ENCODE data around the gene C22orf23.
"Not testable (repeated sequence)": the region's sequence is repeated elsewhere in the genome, so short reads cannot be mapped to it uniquely, and the experiment has no call there.

C22orf23 gene

GRCh38 chr22:37982151-37982785 is 28.9 kb upstream of the C22orf23 start:
- DNase-seq (ENCODE audit: low read depth in 2 of 2): no peak

- DNase-seq (ENCODE audit: low read depth in 2 of 2): no peak
These were observed 28.0 kb upstream of the C22orf23 start for GRCh38 chr22:37981282-37982011.

DNA sequence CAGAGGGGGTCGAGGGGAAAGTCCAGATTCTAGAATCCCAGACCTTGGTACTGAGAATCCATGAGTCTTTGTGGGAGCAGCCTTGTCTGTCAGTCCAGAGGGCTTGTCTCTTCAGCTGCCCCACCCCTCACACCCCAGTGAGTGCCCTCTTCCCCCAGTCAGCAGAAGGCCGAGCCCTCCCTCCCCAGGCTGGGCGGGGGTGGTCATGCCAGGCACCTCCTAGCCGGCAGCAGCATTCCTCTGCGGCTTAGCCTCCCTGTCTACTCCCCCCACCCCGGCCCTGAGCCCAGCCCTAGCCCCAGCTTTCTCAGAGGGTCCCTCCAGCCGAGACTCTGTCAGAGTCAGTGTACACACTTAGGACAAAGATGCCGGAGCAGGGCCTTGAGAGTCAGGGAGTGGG is 26.4 kb upstream of the C22orf23 start:
- no peak for DNase-seq (ENCODE audit: low read depth in 2 of 2)

- DNase-seq (ENCODE audit: low read depth in 2 of 2): no peak
These were observed 23.1 kb upstream of the C22orf23 start for GRCh38 chr22:37976547-37976946.

GRCh38 chr22:37976022-37976421 is 22.6 kb upstream of the C22orf23 start:
- not testable (repeated sequence) for DNase-seq (ENCODE audit: low read depth in 2 of 2)

- no peak for DNase-seq (ENCODE audit: low read depth in 2 of 2)
These were observed 21.8 kb upstream of the C22orf23 start for GRCh38 chr22:37975153-37975552.

DNA sequence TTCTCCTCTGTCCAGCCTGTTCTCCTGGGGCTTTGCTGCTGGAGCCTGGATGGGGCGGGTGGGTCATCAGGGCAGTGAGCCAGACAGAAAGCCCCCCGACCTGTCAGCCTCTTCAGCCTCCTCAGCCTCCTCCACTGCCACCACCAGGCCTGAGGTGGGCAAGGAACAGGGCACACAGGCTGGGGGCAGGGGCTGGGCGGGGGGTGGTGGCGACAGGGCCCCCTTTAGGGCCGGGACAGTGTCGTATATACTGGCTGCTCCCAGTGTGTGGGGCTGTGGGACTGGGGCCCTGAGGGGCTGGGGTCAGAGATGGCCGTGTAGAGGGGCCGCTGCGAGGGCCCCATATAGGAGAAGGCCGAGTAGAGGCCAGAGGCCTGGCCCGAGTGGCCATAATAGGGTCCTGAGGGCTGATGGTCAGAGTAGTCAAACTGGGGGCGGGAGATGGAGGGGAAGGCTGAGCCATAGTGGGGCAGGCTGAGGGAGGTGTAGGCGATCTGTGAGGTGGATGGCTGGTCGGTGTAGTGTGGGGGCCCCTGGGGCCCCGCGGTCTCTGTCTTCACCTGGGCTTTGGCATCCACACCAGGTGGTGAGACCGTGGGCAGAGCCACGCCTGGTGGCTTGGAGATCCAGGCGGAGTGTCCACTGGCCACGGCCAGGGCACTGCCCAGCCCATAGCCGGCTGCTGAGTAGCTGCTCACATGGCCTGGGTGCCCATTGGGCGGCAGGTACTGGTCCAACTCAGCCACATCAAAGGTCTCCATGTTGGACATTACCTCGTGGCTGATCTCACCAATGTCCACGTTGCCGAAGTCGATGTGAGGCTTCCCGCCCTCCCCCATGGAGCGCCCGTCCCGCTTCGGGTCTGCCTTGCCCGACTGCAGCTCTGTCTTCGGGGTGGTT is 20.1 kb upstream of the C22orf23 start:
- DNase-seq (ENCODE audit: low read depth in 2 of 2): no peak

- DNase-seq (ENCODE audit: low read depth in 2 of 2): no peak
These were observed 19.1 kb upstream of the C22orf23 start for GRCh38 chr22:37972527-37972926.

DNA sequence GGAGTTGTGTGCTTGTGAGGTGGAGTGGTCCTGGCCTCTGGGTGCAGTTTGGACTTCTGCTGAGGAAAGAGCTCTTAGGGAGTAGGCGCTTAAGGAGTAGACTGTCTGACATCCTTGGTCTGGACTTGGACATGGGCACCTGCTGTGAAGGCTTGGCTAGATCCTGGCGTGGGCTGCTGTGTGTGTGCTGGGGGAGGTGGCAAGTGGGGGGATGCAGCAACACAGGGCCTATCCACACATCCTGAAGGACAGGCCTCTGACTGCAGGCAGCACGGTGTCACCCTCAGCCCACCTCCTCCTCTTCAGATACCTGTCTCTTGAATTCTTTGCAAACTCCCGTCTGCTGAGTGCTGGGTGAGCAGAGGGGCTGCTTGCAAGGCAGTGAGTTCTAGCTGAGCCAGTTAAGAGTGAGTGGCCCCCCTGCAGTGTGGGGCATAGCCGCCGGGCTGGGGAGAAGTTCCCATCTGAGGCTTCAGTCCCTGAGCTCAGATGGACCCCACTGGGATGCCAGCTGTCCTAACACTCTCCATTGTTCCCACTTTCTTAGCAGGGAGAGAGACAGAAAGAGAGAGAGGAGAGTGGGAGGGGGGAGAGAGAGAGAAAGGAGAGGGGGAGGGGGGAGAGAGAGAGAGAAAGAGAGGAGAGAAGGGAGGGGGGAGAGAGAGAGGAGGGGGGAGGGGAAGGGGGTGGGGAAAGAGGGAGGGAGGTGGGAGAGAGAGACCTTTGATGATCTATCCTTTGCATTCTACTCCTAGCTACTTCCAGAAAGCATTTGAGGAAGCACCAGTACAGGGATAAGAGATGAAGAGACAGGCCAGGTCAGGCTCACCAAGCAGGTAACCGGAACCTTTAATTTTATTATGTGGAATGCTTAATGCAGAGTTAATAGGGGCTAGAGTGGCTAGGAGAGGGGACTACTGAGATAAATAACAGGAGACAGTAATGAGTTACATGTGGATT is 18.4 kb upstream of the C22orf23 start:
- no peak for DNase-seq (ENCODE audit: low read depth in 2 of 2)

GRCh38 chr22:37970864-37971263 is 17.5 kb upstream of the C22orf23 start:
- DNase-seq (ENCODE audit: low read depth in 2 of 2): no peak

GRCh38 chr22:37968452-37969251 is 15.3 kb upstream of the C22orf23 start:
- no peak for DNase-seq (ENCODE audit: low read depth in 2 of 2)

DNA sequence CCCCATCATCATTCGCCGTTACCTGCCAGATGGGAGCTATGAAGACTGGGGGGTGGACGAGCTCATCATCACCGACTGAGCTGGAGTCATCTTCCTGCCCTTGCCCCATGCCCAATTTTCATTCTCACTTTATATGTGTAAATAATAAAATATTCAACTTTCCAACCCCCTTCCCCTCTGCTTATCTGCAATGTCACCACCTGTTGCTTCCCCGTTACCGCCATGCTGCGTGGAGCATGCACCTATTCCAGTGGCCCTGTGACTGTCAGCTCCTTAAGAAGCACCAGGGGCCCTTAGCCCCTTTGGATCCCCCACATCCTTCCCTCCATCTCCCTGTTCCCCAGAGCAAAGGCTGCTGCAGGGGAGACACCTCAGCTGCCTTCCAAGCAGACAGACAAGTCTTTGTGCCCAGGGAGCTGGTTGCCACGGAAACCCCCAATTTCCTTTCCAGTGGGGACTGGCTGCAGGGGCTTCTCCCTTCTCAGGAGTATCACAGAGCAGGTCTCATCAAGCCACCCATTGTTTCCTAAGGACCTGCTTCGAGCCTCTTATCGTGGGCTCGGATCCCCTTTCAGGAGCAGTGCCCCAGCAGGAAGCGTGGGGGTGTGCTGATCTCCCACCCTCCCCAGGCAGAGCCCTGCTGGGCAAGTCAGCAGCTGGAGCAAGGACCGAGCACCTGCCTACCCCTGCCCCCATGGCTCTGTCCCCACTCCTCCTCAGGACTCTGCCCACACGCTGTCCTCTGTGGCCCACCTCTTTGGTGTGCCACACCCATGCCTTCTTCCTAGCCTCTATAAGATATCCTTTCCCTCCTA is 14.4 kb upstream of the C22orf23 start:
- DNase-seq (ENCODE audit: low read depth in 2 of 2): no peak

DNA sequence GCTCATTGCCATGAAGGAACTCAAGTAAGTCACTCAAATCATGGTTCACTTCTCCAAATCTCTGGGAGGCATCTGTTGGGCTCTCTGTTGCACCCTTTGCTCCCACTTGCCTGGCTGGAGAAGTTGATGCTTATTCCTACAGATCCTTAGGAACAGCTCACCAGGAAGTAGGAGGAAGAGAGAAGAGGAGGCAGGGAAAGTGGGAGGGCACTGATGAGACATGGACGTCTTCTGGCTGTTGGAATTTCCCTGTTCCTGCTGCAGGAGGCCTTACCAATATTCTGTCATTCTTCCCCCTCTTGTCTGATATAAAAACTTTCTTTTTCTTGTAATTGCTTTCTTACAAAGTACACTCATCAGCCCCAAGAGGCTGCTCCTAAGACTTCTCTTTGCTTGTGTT is 13.7 kb upstream of the C22orf23 start:
- no peak for DNase-seq (ENCODE audit: low read depth in 2 of 2)

DNA sequence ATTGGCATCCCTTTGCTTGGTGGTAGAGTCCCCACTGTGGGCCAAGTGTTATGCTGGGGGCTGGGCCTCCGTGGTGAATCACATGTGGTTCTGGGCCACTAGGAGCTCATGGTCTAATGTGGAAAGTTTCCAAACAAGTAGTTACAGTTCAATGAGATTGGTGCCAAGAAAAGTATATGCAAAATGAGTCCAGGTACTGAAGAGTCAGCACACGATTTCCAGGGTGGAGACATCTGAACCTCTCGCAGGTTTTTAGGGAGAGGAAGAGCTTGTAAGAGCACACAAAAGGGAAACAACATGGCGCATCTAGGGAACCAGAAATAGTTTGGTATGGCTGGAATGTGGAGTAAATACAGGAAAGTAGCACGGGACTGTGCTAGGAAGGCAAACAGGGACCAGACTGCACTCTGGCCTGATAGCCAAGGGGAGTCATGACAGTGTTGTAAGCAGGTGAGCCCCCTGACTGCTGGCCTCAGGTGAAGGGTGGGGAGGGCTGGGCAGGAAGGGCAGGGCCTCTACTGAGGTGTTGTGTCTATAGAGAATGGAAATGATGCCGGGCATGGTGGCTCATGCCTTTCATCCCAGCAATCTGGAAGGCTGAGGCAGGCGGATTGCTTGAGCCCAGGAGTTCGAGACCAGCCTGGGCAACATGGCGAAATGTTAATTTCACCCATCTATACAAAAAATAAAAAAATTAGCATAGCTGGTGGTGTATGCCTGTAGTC is 12.7 kb upstream of the C22orf23 start:
- DNase-seq (ENCODE audit: low read depth in 2 of 2): no peak

DNA sequence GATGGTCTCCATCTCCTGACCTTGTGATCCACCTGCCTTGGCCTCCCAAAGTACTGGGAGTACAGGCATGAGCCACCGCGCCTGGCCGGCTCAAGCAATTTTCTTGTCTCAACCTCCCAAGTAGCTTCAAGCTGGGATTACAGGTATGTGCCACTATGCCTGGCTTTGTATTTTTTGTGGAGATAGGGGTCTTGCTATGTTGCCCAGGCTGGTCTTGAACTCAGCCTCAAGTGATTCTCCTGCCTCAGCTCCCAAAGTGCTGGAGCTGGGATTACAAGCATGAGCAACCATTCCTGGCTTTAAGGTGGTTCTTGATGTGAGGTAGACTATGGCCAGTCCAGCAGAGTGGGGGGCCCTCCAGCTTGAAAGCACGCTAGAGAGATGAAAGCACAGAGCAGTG is 7.7 kb upstream of the C22orf23 start:
- no peak for DNase-seq (ENCODE audit: low read depth in 2 of 2)

DNA sequence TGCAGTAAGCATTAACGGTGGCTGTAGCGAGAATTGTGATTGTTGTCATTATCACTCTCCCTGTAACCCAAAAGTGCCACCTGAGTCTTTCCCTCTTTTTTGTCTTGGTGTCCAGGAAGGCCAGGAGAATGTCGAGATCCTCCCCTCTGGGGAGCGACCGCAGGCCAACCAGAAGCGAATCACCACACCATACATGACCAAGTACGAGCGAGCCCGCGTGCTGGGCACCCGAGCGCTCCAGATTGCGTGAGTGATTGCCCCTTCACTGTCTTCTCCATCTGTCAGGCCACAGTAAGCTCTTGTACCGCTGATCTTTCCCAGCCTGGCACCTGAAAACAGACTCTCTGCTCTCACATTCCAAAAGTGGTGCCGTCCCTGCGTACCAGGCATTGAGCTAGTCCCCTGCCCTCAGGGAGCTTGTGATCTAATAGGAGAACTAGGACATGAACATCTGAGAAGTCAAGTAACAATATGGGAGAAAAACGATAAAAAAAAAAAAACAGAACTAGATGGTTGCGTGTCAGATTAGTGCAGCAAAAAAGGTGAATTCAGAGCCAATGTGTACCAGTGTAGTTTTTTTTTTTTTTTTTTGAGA is 5.9 kb upstream of the C22orf23 start:
- no peak for DNase-seq (ENCODE audit: low read depth in 2 of 2)

DNA sequence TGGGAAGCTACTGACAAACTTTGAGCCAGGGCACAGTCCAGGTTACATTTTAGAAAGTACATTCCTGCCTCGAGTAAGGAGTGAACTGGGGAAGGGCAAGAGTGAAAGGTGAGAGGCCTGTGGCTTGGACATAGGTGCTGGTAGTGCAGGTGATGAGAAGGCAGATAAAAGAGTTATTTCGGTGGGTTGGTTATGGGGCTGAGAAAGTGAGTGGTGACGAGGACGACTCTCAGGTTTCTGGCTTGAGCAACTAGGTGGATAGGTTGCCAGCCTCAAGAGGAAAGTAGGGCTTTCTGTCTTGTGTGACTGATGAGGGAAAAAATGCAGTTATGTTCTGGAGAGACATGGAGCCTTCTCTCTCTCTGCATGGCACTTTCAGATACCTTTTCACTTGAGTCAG is 3.8 kb upstream of the C22orf23 start:
- no peak for DNase-seq (ENCODE audit: low read depth in 2 of 2)

DNA sequence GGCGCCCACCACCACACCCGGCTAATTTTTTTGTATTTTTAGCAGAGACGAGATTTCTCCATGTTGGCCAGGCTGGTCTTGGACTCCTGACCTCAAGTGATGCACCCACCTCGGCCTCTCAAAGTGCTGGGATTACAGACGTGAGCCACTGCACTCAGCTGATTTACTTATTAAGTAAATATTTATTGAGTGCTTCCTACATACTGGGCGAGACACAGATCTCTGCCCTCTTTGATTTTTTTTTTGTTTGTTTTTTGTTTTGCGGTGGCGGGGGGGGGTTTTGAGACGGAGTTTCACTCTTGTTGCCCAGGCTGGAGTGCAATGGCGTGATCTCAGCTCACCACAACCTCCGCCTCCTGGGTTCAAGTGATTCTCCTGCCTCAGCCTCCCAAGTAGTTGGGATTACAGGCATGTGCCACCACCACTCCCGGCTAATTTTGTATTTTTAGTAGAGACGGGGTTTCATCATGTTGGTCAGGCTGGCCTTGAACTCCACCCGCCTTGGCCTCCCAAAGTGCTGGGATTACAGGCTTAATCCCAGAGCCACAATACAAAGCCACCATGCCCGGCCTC is 2.5 kb upstream of the C22orf23 start:
- not testable (repeated sequence) for DNase-seq (ENCODE audit: low read depth in 2 of 2)
